CD4-positive, alpha-beta T cell treated with Interleukin-6 at 100 ng/mL for 8 hours (primary cell): ENCODE results near the gene KANSL2.
"Not testable (repeated sequence)": the region's sequence is repeated elsewhere in the genome, so short reads cannot be mapped to it uniquely, and the experiment has no call there.

Source experiments
- DNase-seq: peaks from one replicate; pipeline ENCODE4 v3.0.0-alpha.2; 2020; ENCODE audit warnings: mixed read lengths, low spot score

The KANSL2 gene

GRCh38 chr12:48682927-48683326 lies 889 bp upstream of the KANSL2 start:
- no peak for DNase-seq

GRCh38 chr12:48682533-48682905 lies 481 bp upstream of the KANSL2 start:
- DNase-seq: not testable (repeated sequence)

- no peak for DNase-seq
Observed at GRCh38 chr12:48681399-48681709, 684 bp downstream of the KANSL2 start.

- no peak for DNase-seq
Observed at GRCh38 chr12:48680861-48681260, 1.2 kb downstream of the KANSL2 start.

- DNase-seq: no peak
Observed at GRCh38 chr12:48678551-48679185, 3.4 kb downstream of the KANSL2 start.

- no peak for DNase-seq
Observed at GRCh38 chr12:48671231-48671856, 10.7 kb downstream of the KANSL2 start.

GRCh38 chr12:48668996-48669395 lies 13.0 kb downstream of the KANSL2 start:
- no peak for DNase-seq

GRCh38 chr12:48659863-48660262 lies 22.2 kb downstream of the KANSL2 start:
- no peak for DNase-seq

- DNase-seq: no peak
Observed at GRCh38 chr12:48651681-48652080, 30.4 kb downstream of the KANSL2 start.

- not testable (repeated sequence) for DNase-seq
Observed at GRCh38 chr12:48645354-48645753, 36.7 kb downstream of the KANSL2 start.

GRCh38 chr12:48643011-48643410 lies 39.0 kb downstream of the KANSL2 start:
- no peak for DNase-seq

- not testable (repeated sequence) for DNase-seq
Observed at GRCh38 chr12:48641752-48642555, 40.1 kb downstream of the KANSL2 start.

- DNase-seq: no peak
Observed at GRCh38 chr12:48640854-48641253, 41.2 kb downstream of the KANSL2 start.

GRCh38 chr12:48640428-48640827 lies 41.6 kb downstream of the KANSL2 start:
- no peak for DNase-seq

- DNase-seq: no peak
Observed at GRCh38 chr12:48631071-48631470, 51.0 kb downstream of the KANSL2 start.

GRCh38 chr12:48630346-48630745 lies 51.7 kb downstream of the KANSL2 start:
- DNase-seq: no peak

- DNase-seq: no peak
Observed at GRCh38 chr12:48629541-48629940, 52.5 kb downstream of the KANSL2 start.

- DNase-seq: no peak
Observed at GRCh38 chr12:48627556-48627955, 54.5 kb downstream of the KANSL2 start.

- not testable (repeated sequence) for DNase-seq
Observed at GRCh38 chr12:48622997-48623396, 59.0 kb downstream of the KANSL2 start.

- peak; percentile 75 for DNase-seq
Observed at GRCh38 chr12:48618541-48618940, 63.5 kb downstream of the KANSL2 start.

GRCh38 chr12:48615681-48616080 lies 66.4 kb downstream of the KANSL2 start:
- DNase-seq: no peak

GRCh38 chr12:48613321-48613720 lies 68.7 kb downstream of the KANSL2 start:
- DNase-seq: no peak
